Cardiac septum (tissue), 1 donor: ENCODE measurements around the gene ZNF143. TPM values are rescaled to one million over a fixed set of nuclear protein-coding genes. Genes with fewer than 3 reads are reported as not detected.
"Not testable (repeated sequence)": the region's sequence is repeated elsewhere in the genome, so short reads cannot be mapped to it uniquely, and the experiment has no call there.

Experiments used
- DNase-seq: peaks from one replicate; pipeline ENCODE4 v3.0.0-alpha.2; 2020; ENCODE audit warnings: low spot score
- intact Hi-C: fragments of 100-400 bp; cut with DNase I; formaldehyde crosslinking; loops from one replicate; pipeline ENCODE4 v1.14.0; 2022
- long read RNA-seq: library from polyadenylated mRNA; unstranded; transcript quantifications from one replicate; pipeline ENCODE4 v2.0.0, GENCODE V29; 2021
- total RNA-seq: library from RNA; stranded (reverse); fragmentation: NEBNext Ultra II Directional; extraction: Animal tissue kit (Norgen Biotek cat#: 25700); gene quantifications from one replicate; pipeline ENCODE4 v1.2.1, GENCODE V29; 2021
- donor health status: DM: no; HTN: no; CAD: no.

The ZNF143 gene
- total RNA-seq = 22.6 TPM
- long read RNA-seq, transcript ZNF143-203 (16 exons, 2,947 nt) = minor isoform, 10 of 28 reads
- long read RNA-seq, transcript ZNF143-213 (16 exons, 2,022 nt) = major isoform, 12 of 28 reads
- long read RNA-seq, partial matches to known transcripts = 2 of 28 reads
- long read RNA-seq, other reads (novel, unspliced or antisense) = 4 of 28 reads

DNA sequence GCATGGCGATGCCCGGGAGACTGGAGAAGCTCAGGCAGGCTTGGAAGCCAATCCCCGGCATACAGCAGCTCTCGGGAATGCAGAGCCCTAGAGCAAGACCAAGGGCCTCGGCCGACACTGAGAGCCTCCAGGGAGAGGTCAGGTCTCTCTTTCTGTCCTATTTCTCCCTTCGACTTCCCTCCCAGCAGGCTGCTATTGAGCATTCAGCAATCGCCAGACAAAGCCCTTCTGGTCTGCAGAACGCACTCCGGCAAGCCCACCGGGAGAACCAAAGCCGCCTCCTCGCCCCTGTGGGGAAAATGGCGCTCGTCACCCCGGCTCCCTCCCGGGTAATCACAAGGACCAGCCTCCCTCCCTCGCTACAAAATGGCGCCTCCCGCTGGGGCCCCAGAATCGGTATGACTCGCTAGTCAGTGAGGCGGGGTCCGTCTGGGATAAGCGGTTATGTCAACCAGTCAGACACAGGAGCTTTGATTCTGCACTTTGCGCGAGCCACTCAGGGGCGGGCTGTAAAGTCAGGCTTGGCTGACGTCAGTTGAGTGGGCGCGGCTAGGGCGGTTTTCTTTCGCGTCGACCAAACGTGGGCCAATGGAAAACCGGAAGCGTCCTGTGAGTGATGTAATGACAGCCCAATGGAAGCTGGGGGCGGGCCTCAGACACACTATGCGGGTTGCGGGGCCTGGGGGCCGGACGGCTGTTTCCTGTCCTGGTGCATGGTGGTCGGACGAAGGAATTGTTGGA lies at the start of gene ZNF143:
Gene ZNF143, plus strand, starts transcription at position 691 of the 741 bp plus-strand sequence. CDS start 10,297 bp downstream, outside the sequence.
- intact Hi-C loops = loop anchor here (2.0 to 5.0 kb wide), 3 partner anchors 146 to 196 kb away; partner anchors contain the start of genes DENND5A and TMEM41B
- peak; percentile 100 for DNase-seq

- intact Hi-C loops = no loop called here
- no peak for DNase-seq
Measured at GRCh38 chr11:9428706-9429105, 32.1 kb upstream of the ZNF143 start.

GRCh38 chr11:9438611-9439010 lies 22.2 kb upstream of the ZNF143 start:
- no peak for DNase-seq
- intact Hi-C loops = no loop called here

- intact Hi-C loops = no loop called here
- DNase-seq = no peak
Measured at GRCh38 chr11:9446230-9446629, 14.6 kb upstream of the ZNF143 start.

DNA sequence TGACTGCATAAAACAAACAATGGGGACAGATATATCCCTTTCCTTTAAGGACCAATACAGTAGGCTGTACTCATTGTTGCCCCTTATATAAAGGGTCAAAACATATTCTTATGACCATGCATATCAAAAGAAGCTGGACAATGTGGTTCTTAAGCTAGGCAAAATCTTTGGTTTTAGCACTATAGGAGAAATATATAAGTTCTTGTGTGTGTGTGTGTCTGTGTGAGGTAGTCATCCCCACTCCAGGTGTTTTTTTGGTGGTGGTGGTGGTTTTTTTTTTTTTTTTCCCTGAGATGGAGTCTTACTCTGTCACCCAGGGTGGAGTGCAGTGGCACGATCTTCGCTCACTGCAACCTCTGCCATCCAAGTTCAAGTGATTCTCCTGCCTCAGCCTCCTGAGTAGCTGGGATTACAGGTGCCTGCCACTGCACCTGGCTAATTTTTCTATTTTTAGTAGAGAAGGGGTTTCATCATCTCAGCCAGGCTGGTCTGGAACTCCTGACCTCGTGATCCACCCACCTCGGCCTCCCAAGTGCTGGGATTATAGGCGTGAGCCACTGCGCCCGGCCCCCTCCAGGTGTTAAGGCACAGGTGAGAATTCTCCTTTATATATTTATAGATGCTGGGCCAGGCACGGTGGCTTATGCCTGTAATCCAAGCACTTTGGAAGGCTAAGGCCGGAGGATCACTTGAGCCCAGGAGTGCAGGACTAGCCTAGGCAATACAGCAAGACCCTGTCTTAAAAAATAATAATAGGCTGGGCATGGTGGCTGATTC lies 12.0 kb upstream of the ZNF143 start:
- no peak for DNase-seq
- intact Hi-C loops = no loop called here

- intact Hi-C loops = not testable (repeated sequence)
Measured at GRCh38 chr11:9452023-9452422, 8.8 kb upstream of the ZNF143 start.

GRCh38 chr11:9455722-9456121 lies 5.1 kb upstream of the ZNF143 start:
- intact Hi-C loops = no loop called here
- DNase-seq = no peak

More at GRCh38 chr11:9452023-9452422, 8.8 kb upstream of the ZNF143 start:
- DNase-seq = not testable (repeated sequence)

DNA sequence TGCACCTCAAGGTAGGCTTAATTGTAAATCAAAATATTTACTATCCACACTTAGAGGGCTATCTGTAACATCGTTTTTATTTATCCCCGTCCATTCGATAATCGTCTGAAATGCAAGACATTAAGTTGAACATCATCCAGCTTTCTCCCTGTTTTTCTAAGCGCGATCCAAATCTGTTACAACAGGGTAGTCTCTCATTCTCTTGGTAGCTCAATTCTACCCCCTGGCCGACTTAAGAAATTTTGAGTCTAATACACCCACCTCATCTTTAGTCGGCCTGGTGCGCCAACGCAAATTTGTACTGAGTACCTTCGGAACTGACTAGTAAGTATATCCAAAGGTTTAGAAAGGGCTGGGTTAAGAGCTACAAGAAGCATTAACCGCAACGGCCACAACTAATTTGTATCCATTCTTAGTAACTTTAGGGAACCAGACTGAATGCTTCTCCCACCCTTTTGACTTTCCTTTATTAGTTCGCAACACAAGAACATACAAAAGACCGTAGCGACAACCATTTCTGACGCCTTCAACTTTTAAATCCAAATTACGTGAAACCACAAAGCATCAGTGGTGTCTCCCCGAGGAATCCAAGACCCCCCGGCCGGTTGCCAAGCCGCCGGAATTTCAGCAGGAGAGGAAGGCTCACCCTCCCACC lies 1.0 kb upstream of the ZNF143 start:
- intact Hi-C loops = loop anchor here (2.0 to 5.0 kb wide), 3 partner anchors 145 to 195 kb away; partner anchors contain the start of genes DENND5A and TMEM41B

GRCh38 chr11:9461063-9461759 lies 399 bp downstream of the ZNF143 start:
- intact Hi-C loops = loop anchor here (2.0 to 5.0 kb wide), 3 partner anchors 146 to 196 kb away; partner anchors contain the start of genes DENND5A and TMEM41B
- peak; percentile 93 for DNase-seq

More for the DNA sequence above, 1.0 kb upstream of the ZNF143 start:
- no peak for DNase-seq

DNA sequence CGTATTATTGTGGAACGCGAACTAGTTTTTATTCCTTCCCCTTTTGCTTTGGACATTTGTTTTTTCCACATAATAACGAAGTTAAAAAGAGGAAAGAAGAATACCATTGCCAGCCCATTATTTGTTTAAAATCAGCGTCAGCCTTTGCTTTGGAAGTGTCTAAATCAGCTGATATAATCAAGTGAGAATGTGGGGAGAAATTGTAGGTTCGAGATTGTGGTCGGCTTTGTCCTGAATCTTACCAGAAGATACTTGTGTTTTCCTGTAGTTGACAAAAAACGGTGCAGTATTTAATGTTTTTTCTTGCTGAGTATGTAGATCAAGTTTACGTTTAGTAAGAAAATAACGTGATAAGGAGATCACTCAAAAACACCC lies 935 bp downstream of the ZNF143 start:
- DNase-seq = no peak
- intact Hi-C loops = loop anchor here (2.0 to 5.0 kb wide), 3 partner anchors 147 to 197 kb away; partner anchors contain the start of genes DENND5A and TMEM41B

- intact Hi-C loops = loop anchor here (5.0 kb wide), 1 partner anchor 150 kb away; no protein-coding TSS in a partner anchor
- DNase-seq = no peak
Measured at GRCh38 chr11:9462172-9462799, 1.5 kb downstream of the ZNF143 start.

DNA sequence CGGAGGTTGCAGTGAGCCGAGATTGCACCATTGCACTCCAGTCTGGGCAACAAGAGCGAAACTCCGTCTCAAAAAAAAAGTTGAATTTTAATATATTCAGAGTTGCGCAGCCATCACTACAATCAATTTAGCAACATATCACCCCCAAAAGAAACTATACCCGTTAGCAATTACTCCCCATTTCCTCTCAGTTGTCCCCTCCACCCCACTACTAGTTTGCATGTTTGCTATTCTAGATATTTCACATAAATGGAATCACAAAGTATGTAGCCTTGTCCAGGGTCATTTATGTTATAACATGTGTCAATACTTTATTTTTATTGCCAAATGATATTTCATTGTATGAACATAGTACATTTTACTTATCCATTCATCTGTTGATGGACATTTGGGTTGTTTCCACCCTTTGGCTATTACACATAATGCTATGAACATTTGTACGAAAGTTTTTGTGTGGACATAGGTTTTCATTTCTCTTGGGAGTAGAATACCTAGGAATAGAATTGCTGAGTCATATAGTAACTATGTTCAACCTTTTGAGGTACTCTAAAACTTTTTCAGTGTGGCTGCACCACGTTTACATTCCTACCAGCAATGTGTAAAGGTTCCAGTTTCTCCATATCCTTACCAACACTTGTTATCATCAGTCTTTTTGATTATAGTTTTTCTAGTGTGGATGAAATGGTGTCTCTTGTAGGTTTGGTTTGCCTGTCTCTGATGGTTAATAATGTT lies 2.2 kb downstream of the ZNF143 start:
- intact Hi-C loops = loop anchor here (5.0 kb wide), 1 partner anchor 149 kb away; no protein-coding TSS in a partner anchor
- DNase-seq = no peak

- DNase-seq = no peak
- intact Hi-C loops = no loop called here
Measured at GRCh38 chr11:9470765-9471164, 10.0 kb downstream of the ZNF143 start.

DNA sequence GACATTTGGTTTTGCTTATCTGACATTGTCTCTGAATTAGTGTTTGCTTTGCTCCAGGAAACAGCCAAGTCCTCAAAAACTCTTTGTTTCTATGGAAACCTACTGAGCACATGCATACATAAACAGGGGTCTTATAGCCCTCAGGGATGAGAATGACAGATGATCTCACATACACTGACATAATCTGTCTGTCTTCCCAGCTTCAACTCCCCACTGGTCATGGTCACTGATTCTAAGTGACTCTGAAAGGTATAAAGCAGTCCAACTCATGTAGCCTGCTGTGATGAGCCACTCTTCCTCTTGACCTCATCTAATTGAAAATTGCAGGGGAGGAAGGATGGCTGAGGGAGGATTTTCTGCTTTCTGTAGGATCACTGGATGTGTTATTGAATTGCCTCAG lies 12.6 kb downstream of the ZNF143 start:
- no peak for DNase-seq
- intact Hi-C loops = no loop called here

GRCh38 chr11:9479899-9480298 lies 19.1 kb downstream of the ZNF143 start:
- intact Hi-C loops = no loop called here
- DNase-seq = no peak

DNA sequence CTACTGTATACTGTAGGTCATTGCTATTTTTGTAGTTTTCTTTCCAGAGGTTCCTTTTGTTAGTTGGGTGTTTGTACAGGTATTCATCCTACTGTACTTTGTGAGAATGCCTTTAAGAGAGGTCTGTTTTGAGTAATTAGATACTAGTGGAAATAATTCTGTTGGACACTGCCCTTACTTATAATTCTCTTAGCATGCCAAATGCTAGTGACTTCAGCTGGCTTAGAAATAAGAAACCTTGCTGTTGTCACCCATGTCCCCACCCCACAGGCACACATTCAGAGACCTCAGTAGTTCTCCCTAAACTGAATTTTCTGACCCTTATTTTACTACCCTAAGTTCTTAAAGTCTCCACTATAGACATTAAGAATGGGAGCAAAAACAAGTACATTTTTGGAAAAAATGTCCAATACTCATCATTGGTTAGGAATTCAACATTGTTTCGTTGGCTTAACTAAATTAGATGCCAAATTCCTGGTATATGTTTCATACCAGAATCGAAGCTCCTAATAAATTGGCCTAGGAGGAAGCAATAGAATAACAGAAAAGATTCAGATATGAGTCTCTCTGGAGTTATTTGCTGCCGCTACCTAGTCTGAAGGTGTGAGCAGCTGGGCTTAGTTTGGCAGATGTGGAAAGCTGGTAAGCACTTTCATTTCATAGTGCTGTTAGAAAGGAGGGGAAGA lies 28.4 kb downstream of the ZNF143 start:
- intact Hi-C loops = no loop called here
- DNase-seq = no peak

DNA sequence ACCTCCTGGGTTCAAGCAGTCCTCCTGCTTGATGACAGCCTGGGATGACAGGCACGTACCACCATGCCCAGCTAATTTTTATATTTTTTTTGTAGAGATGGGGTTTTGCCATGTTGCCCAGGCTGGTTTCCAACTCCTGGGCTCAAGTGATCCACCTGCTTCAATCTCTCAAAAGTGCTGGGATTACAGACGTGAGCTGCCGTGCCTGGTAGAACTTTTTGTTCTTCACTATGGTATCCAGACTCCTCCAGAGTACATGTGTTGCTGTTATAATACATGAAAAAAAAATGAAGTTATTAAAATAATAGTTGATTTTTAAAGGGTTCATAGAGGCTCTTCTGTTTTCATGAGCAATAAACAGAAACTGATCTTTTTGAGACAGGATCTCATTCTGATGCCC lies 29.6 kb downstream of the ZNF143 start:
- intact Hi-C loops = no loop called here
- no peak for DNase-seq
